PC-9 (cell line): ENCODE data around the gene CD9. TPM values are rescaled to one million over a fixed set of nuclear protein-coding genes. Genes with fewer than 3 reads are reported as not detected.

Experiments used
- BruUV-seq: library from RNA; stranded (reverse); fragments of 400-500 nt; replicated peaks from 2 replicates; lab custom pipeline; 2021; lab: Mats Ljungman, UMichigan
- CTCF ChIA-PET: fragments of 300-600 bp; sonication (Branson Sonifier 250); formaldehyde crosslinking; loops from one replicate; lab custom pipeline; 2022; ENCODE audit warnings: antibody characterized with exemption; lab: Charles Lee
- POLR2A ChIA-PET: fragments of 300-600 bp; sonication (Branson Sonifier 250); formaldehyde crosslinking; loops from one replicate; lab custom pipeline; 2022; ENCODE audit warnings: antibody characterized with exemption; ENCODE audit not compliant: unreplicated experiment; lab: Charles Lee
- DNase-seq, 2 experiments: peaks; one replicate each; pipeline versions ENCODE4 v3.0.0 to v3.0.0-alpha.2; 2015 to 2022; ENCODE audit warnings: mixed read lengths in 1 of 2
- H2AFZ ChIP-seq: fragments of 200-600 bp; sonication (generic); 2 replicates; pipeline ENCODE4 v1.8.1; 2017; ENCODE audit warnings: antibody characterized with exemption
- H3F3A ChIP-seq: fragments of 200-600 bp; sonication (generic); 2 replicates; pipeline ENCODE4 v1.8.1; 2017; ENCODE audit warnings: antibody characterized with exemption, mild to moderate bottlenecking, low read depth; ENCODE audit not compliant: insufficient read depth
- H3K27ac ChIP-seq: fragments of 200-600 bp; sonication (generic); 2 replicates; pipeline ENCODE4 v1.6.1; 2016; ENCODE audit warnings: mixed run types
- H3K27me3 ChIP-seq: fragments of 200-600 bp; sonication (generic); 2 replicates; pipeline ENCODE4 v1.6.1; 2016; ENCODE audit warnings: low read depth, mixed run types; ENCODE audit not compliant: insufficient read depth
- H3K36me3 ChIP-seq: fragments of 200-600 bp; sonication (generic); 2 replicates; pipeline ENCODE4 v1.6.1; 2016; ENCODE audit warnings: low read depth, mixed run types
- H3K4me1 ChIP-seq: fragments of 200-600 bp; sonication (generic); replicated peaks from 2 replicates; pipeline ENCODE4 v1.6.1; 2016; ENCODE audit warnings: mixed run types; ENCODE audit not compliant: insufficient read depth
- H3K4me2 ChIP-seq: fragments of 200-600 bp; sonication (generic); 2 replicates; pipeline ENCODE4 v1.6.1; 2017; ENCODE audit warnings: mixed run types
- H3K4me3 ChIP-seq: fragments of 200-600 bp; sonication (generic); 2 replicates; pipeline ENCODE4 v1.6.1; 2016; ENCODE audit warnings: mixed run types
- H3K79me2 ChIP-seq: fragments of 200-600 bp; sonication (generic); 2 replicates; pipeline ENCODE4 v1.6.1; 2017; ENCODE audit warnings: low read depth, mixed run types
- H3K9me2 ChIP-seq: fragments of 200-600 bp; sonication (generic); 2 replicates; pipeline ENCODE4 v1.8.1; 2017; ENCODE audit warnings: mild to moderate bottlenecking; ENCODE audit not compliant: insufficient read depth
- H3K9me3 ChIP-seq: fragments of 200-600 bp; sonication (generic); 2 replicates; pipeline ENCODE4 v1.8.1; 2016; ENCODE audit warnings: low read depth; ENCODE audit not compliant: insufficient read depth
- H4K20me1 ChIP-seq: fragments of 200-600 bp; sonication (generic); 2 replicates; pipeline ENCODE4 v1.8.1; 2017; ENCODE audit not compliant: insufficient read depth
- EZH2 ChIP-seq: fragments of 200-600 bp; sonication (generic); IDR thresholded peaks from 2 replicates; pipeline ENCODE4 v1.8.0; 2017; ENCODE audit warnings: antibody characterized with exemption, low read depth
- intact Hi-C: fragments of 100-400 bp; cut with micrococcal nuclease; formaldehyde crosslinking; loops from one replicate; pipeline ENCODE4 v1.10.0; 2022; ENCODE audit not compliant: unreplicated experiment
- total RNA-seq: library from RNA; stranded (reverse); gene quantifications from 2 replicates; pipeline ENCODE4 v1.2.3, GENCODE V29; 2021
- TF ChIP-seq, protein P1 (sequence below): fragments of 200-600 bp; sonication (generic); conservative IDR thresholded peaks from 2 replicates; pipeline ENCODE4 v1.6.1; 2017; ENCODE audit warnings: mixed run types, antibody characterized with exemption, mild to moderate bottlenecking, moderate library complexity

Gene CD9
- total RNA-seq, 1 experiment from 2014 or later, result 374 TPM

DNA sequence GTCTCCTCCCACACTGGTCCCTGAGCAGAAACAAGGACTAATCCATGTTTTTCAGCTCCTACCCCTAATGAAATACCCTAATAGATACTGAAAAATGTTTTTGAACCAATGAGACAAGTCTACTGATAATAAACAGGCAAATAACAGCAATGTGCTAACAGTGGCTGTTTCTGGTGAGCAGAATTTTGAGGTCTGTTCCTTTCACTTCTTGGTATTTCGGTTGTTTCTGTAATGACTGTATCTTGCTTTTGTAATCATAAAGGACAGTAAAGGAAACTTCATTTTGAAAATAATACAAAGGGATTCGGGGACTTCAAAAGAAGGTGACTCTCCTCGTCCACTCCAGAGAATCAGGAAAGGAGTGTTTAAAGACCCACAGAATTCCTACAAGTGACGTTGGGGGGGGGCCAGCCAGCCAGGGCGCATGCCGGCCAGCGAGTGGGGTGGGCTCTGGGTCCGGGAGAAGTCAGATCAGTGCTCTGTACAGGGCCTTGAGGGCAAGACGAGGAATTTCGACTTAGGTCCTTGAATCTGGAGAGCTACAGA lies 1.1 kb upstream of the CD9 start:
- peaks cover 36% of the 10 kb centered on the region; the same call in 1 of the 2 replicates for H3F3A ChIP-seq
- ChIA-PET CTCF (interaction anchor here (0.7 to 0.8 kb wide), 2 partner anchors 10 to 23 kb away, joined by 3 to 5 read pairs; no protein-coding TSS in a partner anchor), POLR2A (interaction anchor here (0.7 kb wide), 1 partner anchor 81 kb away, joined by 3 read pairs; no protein-coding TSS in a partner anchor)
- H3K4me3 ChIP-seq, result no peak overlapping the region
- H3K36me3 ChIP-seq, result peaks cover 7% of the 10 kb centered on the region; the same call in 1 of the 2 replicates
- no peak overlapping the region for H2AFZ ChIP-seq
- no peaks in the 10 kb centered on the region for H3K27me3 ChIP-seq
- peak overlapping the region; percentile 78; the same call in 1 of the 2 replicates for H3K4me2 ChIP-seq
- TF ChIP-seq EZH2, result no peak
- TF ChIP-seq, protein P1, sequence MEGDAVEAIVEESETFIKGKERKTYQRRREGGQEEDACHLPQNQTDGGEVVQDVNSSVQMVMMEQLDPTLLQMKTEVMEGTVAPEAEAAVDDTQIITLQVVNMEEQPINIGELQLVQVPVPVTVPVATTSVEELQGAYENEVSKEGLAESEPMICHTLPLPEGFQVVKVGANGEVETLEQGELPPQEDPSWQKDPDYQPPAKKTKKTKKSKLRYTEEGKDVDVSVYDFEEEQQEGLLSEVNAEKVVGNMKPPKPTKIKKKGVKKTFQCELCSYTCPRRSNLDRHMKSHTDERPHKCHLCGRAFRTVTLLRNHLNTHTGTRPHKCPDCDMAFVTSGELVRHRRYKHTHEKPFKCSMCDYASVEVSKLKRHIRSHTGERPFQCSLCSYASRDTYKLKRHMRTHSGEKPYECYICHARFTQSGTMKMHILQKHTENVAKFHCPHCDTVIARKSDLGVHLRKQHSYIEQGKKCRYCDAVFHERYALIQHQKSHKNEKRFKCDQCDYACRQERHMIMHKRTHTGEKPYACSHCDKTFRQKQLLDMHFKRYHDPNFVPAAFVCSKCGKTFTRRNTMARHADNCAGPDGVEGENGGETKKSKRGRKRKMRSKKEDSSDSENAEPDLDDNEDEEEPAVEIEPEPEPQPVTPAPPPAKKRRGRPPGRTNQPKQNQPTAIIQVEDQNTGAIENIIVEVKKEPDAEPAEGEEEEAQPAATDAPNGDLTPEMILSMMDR, result no peak
- intact Hi-C loops, result loop anchor here (5.0 kb wide), 1 partner anchor 268 kb away; no protein-coding TSS in a partner anchor
- DNase-seq, result no peak
- H3K9me2 ChIP-seq, result no peaks in the 10 kb centered on the region
- BruUV-seq, result no TSS peak
- peaks cover 38% of the 10 kb centered on the region for H3K79me2 ChIP-seq
- peaks cover 60% of the 10 kb centered on the region for H3K4me1 ChIP-seq
- H3K27ac ChIP-seq, result no peak overlapping the region
- no peaks in the 10 kb centered on the region for H3K9me3 ChIP-seq
- no peaks in the 10 kb centered on the region for H4K20me1 ChIP-seq

DNA sequence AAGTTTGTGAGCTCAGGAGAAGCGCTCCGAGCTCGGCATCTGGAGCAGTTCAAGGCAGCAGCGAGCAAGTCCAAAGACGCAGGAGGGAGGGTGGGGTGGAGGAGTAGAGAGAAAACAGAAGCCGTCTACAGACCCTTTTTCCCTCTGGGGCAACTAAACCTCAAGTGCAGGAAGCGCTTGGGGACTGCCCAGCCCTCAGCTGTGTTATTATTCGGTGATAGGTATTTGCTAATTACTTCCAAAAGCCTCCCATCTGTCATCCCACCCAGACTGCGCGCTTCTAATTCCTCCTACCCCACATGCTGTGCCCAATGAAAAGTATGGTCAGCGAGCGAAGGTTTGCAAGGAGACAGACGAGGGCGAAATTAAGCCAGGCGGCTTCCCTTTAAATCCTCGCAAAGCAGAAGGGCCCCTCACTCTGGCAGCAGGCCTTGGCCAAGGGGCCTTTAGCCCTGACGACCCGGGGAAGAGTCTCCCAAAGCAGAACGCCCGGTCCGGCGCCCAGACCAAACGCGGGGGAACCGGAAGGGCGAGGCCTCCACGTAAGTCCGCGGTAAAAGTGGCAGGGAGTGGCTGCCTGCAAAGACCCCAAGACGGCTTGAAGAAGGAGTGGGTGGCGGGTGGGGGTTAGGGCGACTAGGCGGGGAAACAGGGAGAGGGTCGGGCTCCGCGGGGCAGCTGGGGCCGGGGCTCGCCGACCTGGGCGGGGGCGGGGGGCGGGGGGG lies 507 bp upstream of the CD9 start:
- Histone ChIP-seq H3K36me3 (peaks cover 8% of the 10 kb centered on the region; the same call in 1 of the 2 replicates), H4K20me1 (no peaks in the 10 kb centered on the region), H3K27ac (no peak overlapping the region), H3K4me3 (peak overlapping the region; percentile 53; the same call in 1 of the 2 replicates), H3K27me3 (no peaks in the 10 kb centered on the region), H3K4me1 (peaks cover 62% of the 10 kb centered on the region), H3K79me2 (peaks cover 44% of the 10 kb centered on the region), H3F3A (peaks cover 36% of the 10 kb centered on the region; the same call in 1 of the 2 replicates), H2AFZ (peak overlapping the region; percentile 79), H3K9me2 (no peaks in the 10 kb centered on the region), H3K4me2 (peak overlapping the region; percentile 78), H3K9me3 (no peaks in the 10 kb centered on the region)
- TF ChIP-seq EZH2, result no peak
- TF ChIP-seq, protein P1, result no peak
- no TSS peak for BruUV-seq
- intact Hi-C loops, result loop anchor here (1.0 to 5.0 kb wide), 2 partner anchors 30 to 268 kb away; no protein-coding TSS in a partner anchor
- POLR2A ChIA-PET, result interaction anchor here (0.5 to 2.1 kb wide), 8 partner anchors 17 to 174 kb away, joined by 3 to 38 read pairs (median 10); no protein-coding TSS in a partner anchor
- CTCF ChIA-PET, result interaction anchor here (0.7 to 0.8 kb wide), 2 partner anchors 11 to 23 kb away, joined by 3 to 5 read pairs; no protein-coding TSS in a partner anchor
- peak in 1 of 2 experiments; percentile 33 for DNase-seq

DNA sequence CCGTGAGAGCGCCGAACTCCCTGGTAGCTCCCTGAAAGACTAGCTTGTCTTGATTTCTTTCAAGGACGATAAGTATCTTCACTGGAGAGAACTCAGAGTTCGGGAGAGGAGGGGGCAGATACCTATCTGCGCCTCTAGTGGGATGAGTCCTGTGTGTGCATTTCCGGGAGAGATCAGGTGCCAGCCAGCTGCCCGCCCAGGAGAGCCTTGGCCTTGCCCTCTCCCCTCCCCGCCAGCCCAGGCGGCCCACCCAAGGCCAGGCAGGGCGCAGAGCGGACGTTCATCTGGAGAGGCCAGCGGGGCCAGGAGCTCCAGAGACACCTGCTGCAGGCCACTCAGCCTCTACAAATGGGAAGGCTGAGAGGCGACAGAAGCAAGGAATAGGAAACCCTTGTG lies 1.0 kb downstream of the CD9 start:
- Histone ChIP-seq H4K20me1 (peaks cover 3% of the 10 kb centered on the region; the same call in 1 of the 2 replicates), H3K4me3 (peak overlapping the region; percentile 97), H2AFZ (peak overlapping the region; percentile 52), H3K36me3 (peaks cover 8% of the 10 kb centered on the region; the same call in 1 of the 2 replicates), H3K9me2 (no peaks in the 10 kb centered on the region), H3K27me3 (no peaks in the 10 kb centered on the region), H3K27ac (peak overlapping the region; percentile 60), H3K4me1 (peaks cover 53% of the 10 kb centered on the region), H3K79me2 (peaks cover 59% of the 10 kb centered on the region), H3F3A (peaks cover 25% of the 10 kb centered on the region; the same call in 1 of the 2 replicates), H3K4me2 (peak overlapping the region; percentile 96), H3K9me3 (no peaks in the 10 kb centered on the region)
- CTCF ChIA-PET, result interaction anchor here (0.7 to 2.0 kb wide), 6 partner anchors 14 to 136 kb away, joined by 3 to 12 read pairs (median 6); no protein-coding TSS in a partner anchor
- DNase-seq, result peak; percentile 76 to 84
- intact Hi-C loops, result loop anchor here (1.0 kb wide), 3 partner anchors 15 to 77 kb away; no protein-coding TSS in a partner anchor
- POLR2A ChIA-PET, result interaction anchor here (0.6 to 2.7 kb wide), 15 partner anchors 11 to 163 kb away, joined by 3 to 38 read pairs (median 10); no protein-coding TSS in a partner anchor
- BruUV-seq, result no TSS peak
- TF ChIP-seq, protein P1, result peak; percentile 27; the same call in 1 of the 2 replicates
- TF ChIP-seq EZH2, result no peak
